OCI-LY1 (cell line): ENCODE data around the gene IGLL5.

Experiments
- H2AFZ ChIP-seq: fragments of 200-600 bp; sonication (generic), shearing (Covaris generic); 2 replicates; pipeline ENCODE4 v1.6.0; 2014; ENCODE audit warnings: antibody characterized with exemption, mild to moderate bottlenecking, low read length
- H3F3A ChIP-seq: fragments of 200-600 bp; sonication (generic), shearing (Covaris generic); 2 replicates; pipeline ENCODE4 v1.6.0; 2014; ENCODE audit warnings: mild to moderate bottlenecking, antibody characterized with exemption, low read length, moderate library complexity; ENCODE audit not compliant: insufficient read depth
- H3K27ac ChIP-seq: fragments of 200-600 bp; sonication (generic); 2 replicates; pipeline ENCODE4 v1.5.1; 2014; ENCODE audit warnings: low read length, mixed run types, mild to moderate bottlenecking, low read depth; ENCODE audit not compliant: poor library complexity, severe bottlenecking
- H3K27me3 ChIP-seq: fragments of 200-600 bp; sonication (generic); 2 replicates; pipeline ENCODE4 v1.6.0; 2014; ENCODE audit warnings: antibody characterized with exemption, mild to moderate bottlenecking, low read length, moderate library complexity; ENCODE audit not compliant: insufficient read depth
- H3K36me3 ChIP-seq: fragments of 200-600 bp; sonication (generic); 2 replicates; pipeline ENCODE4 v1.6.1; 2014; ENCODE audit warnings: mild to moderate bottlenecking, antibody characterized with exemption, low read length, moderate library complexity, mixed read lengths; ENCODE audit not compliant: insufficient read depth
- H3K4me1 ChIP-seq: fragments of 200-600 bp; sonication (generic); 2 replicates; pipeline ENCODE4 v1.5.1; 2014; ENCODE audit warnings: mild to moderate bottlenecking, low read length, moderate library complexity; ENCODE audit not compliant: insufficient read depth, severe bottlenecking
- H3K4me2 ChIP-seq: fragments of 200-600 bp; sonication (generic), shearing (Covaris generic); 2 replicates; pipeline ENCODE4 v1.6.1; 2014; ENCODE audit warnings: low read length
- H3K4me3 ChIP-seq: fragments of 200-600 bp; sonication (generic); 2 replicates; pipeline ENCODE4 v1.5.1; 2014; ENCODE audit warnings: low read length, low read depth, mild to moderate bottlenecking, mixed read lengths; ENCODE audit not compliant: poor library complexity, severe bottlenecking
- H3K79me2 ChIP-seq: fragments of 200-600 bp; shearing (Covaris generic); 2 replicates; pipeline ENCODE4 v1.6.1; 2016; ENCODE audit warnings: mixed run types, low read length, mixed read lengths; ENCODE audit not compliant: insufficient read depth
- H3K9ac ChIP-seq: fragments of 200-600 bp; sonication (generic), shearing (Covaris generic); 2 replicates; pipeline ENCODE4 v1.6.1; 2014; ENCODE audit warnings: mild to moderate bottlenecking, low read length, mixed read lengths
- H3K9me2 ChIP-seq: fragments of 200-600 bp; sonication (generic), shearing (Covaris generic); 2 replicates; pipeline ENCODE4 v1.6.1; 2014; ENCODE audit warnings: low read depth, mild to moderate bottlenecking, low read length, mixed read lengths
- H3K9me3 ChIP-seq: fragments of 200-600 bp; shearing (Covaris generic); 2 replicates; pipeline ENCODE4 v1.6.1; 2014; ENCODE audit warnings: low read length, mixed read lengths
- H4K20me1 ChIP-seq: fragments of 200-600 bp; sonication (generic), shearing (Covaris generic); 2 replicates; pipeline ENCODE4 v1.6.0; 2016; ENCODE audit warnings: mild to moderate bottlenecking, low read length; ENCODE audit not compliant: insufficient read depth
- CTCF ChIP-seq: fragments of 200-600 bp; sonication (generic), shearing (Covaris generic); IDR thresholded peaks from 2 replicates; pipeline ENCODE4 v1.5.1; 2017; ENCODE audit warnings: mild to moderate bottlenecking, antibody characterized with exemption, low read length, moderate library complexity, mixed read lengths
- EZH2 ChIP-seq: fragments of 200-600 bp; sonication (generic), shearing (Covaris generic); IDR thresholded peaks from 2 replicates; pipeline ENCODE4 v1.8.0; 2017; ENCODE audit warnings: borderline replicate concordance, mixed run types, mild to moderate bottlenecking, antibody characterized with exemption, low read length, moderate library complexity, mixed read lengths

IGLL5 gene

GRCh38 chr22:22911327-22912134 lies 23.9 kb downstream of the IGLL5 start:
- TF ChIP-seq CTCF (no peak), EZH2 (no peak)
- Histone ChIP-seq H3K27ac (peak overlapping the region; percentile 99), H3K9ac (peak overlapping the region; percentile 64; the same call in 1 of the 2 replicates)

DNA sequence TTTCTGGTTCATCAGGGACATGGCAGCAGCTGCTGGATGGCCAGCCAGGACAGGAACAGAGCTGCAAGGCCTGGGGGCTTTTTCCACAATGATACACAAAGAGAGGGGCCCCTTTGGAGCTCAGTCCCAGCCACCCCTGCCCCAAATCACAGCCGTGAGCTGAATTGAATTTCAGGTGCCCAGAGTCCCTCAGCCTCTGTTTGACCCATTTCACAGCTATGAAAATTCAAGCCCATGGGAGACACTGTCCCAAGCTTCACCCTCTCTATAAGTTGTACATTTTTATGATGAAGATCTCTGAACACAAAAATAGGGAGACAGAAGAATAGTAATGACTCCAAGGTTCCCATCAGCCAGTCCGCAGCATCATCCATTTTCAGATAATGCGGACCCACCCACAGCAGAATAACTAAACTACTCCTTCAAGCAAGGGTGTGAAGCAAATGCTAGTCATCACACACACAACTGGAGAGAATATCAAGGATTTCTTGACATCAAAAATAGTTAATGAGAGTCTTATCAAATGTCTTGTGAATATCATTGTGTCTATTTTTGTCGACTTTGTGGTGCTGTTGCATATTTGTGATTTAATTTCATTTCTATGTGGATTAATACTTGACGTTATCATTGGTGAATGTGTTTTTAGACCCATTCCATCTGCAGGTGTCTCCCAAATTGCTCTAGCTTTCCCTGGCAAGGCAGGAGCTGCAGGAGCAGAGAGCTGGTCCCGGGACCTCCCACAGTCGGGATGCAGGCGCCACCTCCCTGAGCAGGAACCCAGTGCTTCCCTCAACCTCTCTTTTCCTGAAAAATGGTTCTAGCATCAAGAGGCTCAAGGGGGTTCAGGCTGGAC lies 24.7 kb downstream of the IGLL5 start:
- Histone ChIP-seq H3K36me3 (no peaks in the 10 kb centered on the region), H3K9me2 (no peaks in the 10 kb centered on the region), H3K79me2 (no peaks in the 10 kb centered on the region), H3K4me3 (no peak overlapping the region), H4K20me1 (no peaks in the 10 kb centered on the region), H3K9ac (peak overlapping the region; percentile 97; the same call in 1 of the 2 replicates), H3K4me1 (peaks cover 100% of the 10 kb centered on the region), H3F3A (no peaks in the 10 kb centered on the region), H2AFZ (no peak overlapping the region), H3K27me3 (no peaks in the 10 kb centered on the region), H3K4me2 (no peak overlapping the region), H3K9me3 (no peaks in the 10 kb centered on the region), H3K27ac (peak overlapping the region; percentile 99)
- TF ChIP-seq EZH2: no peak
- no peak for TF ChIP-seq CTCF

More at GRCh38 chr22:22911327-22912134, 23.9 kb downstream of the IGLL5 start:
- Histone ChIP-seq H3K36me3 (no peaks in the 10 kb centered on the region), H3F3A (no peaks in the 10 kb centered on the region), H2AFZ (no peak overlapping the region), H3K9me3 (no peaks in the 10 kb centered on the region), H3K4me2 (no peak overlapping the region; the same call in 1 of the 2 replicates), H3K4me1 (peaks cover 100% of the 10 kb centered on the region), H3K79me2 (no peaks in the 10 kb centered on the region), H3K4me3 (no peak overlapping the region), H4K20me1 (no peaks in the 10 kb centered on the region), H3K9me2 (no peaks in the 10 kb centered on the region), H3K27me3 (no peaks in the 10 kb centered on the region)

GRCh38 chr22:22912988-22913253 lies 25.3 kb downstream of the IGLL5 start:
- Histone ChIP-seq H3K36me3 (no peaks in the 10 kb centered on the region), H3K4me1 (peaks cover 100% of the 10 kb centered on the region), H3K79me2 (no peaks in the 10 kb centered on the region; the same call in 1 of the 2 replicates), H3K27me3 (no peaks in the 10 kb centered on the region), H3K27ac (peak overlapping the region; percentile 99), H3K9ac (peak overlapping the region; percentile 97; the same call in 1 of the 2 replicates), H2AFZ (no peak overlapping the region), H3F3A (no peaks in the 10 kb centered on the region), H3K9me3 (no peaks in the 10 kb centered on the region), H3K4me2 (peak overlapping the region; percentile 61; the same call in 1 of the 2 replicates), H3K9me2 (no peaks in the 10 kb centered on the region), H4K20me1 (no peaks in the 10 kb centered on the region), H3K4me3 (no peak overlapping the region)
- TF ChIP-seq EZH2 (no peak), CTCF (no peak)
